K562 (cell line): ENCODE measurements around the gene RPTOR. TPM values are rescaled to one million over a fixed set of nuclear protein-coding genes. Genes with fewer than 3 reads are reported as not detected.

Source experiments
- ATAC-seq: fragments of 200-7000 bp; cut with Tn5 transposase; 3 replicates; pipeline ENCODE4 v1.9.1; 2020; ENCODE audit warnings: moderate library complexity
- BruUV-seq: library from RNA; stranded (reverse); fragments of 400-500 nt; replicated peaks from 2 replicates; lab custom pipeline; 2021; lab: Mats Ljungman, UMichigan
- CTCF ChIA-PET: fragments of 300-600 bp; formaldehyde crosslinking; extraction: SDS; loops from one replicate; lab custom pipeline; 2021; ENCODE audit warnings: low intra/inter-chr PET ratio; lab: Yijun Ruan, JAX
- POLR2A ChIA-PET: fragments of 300-600, 350-650 bp; sonication (Branson Sonifier 250); formaldehyde crosslinking; extraction: SDS; loops from one replicate; lab custom pipeline; 2021; ENCODE audit warnings: antibody characterized with exemption, inconsistent platforms; lab: Yijun Ruan, JAX
- DNase-seq, 4 experiments: peaks; one replicate each; pipeline versions ENCODE4 v3.0.0 to v3.0.0-alpha.2; 2011 to 2018; ENCODE audit warnings: low spot score in 3 of 4, mixed read lengths in 3 of 4; ENCODE audit errors: extremely low read depth in 1 of 4
- FAIRE-seq: peaks from 2 replicates; lab custom pipeline; 2011; peaks lifted over from hg19 to GRCh38; lab: Jason Lieb, UNC
- H2AFZ ChIP-seq: 2 replicates; pipeline ENCODE4 v1.6.0; 2011; ENCODE audit warnings: low read depth, low read length, control low read depth, inconsistent platforms
- H3K27ac ChIP-seq: fragments of 200-600 bp; 3 replicates; pipeline ENCODE4 v1.8.0; 2011; ENCODE audit warnings: low read depth, mild to moderate bottlenecking, control low read depth, inconsistent platforms, low read length, moderate library complexity, mixed read lengths; ENCODE audit errors: extremely low read depth
- H3K27me3 ChIP-seq, 2 experiments: fragments of 300-600 bp in 1 of 2; 2 replicates in 1 of 2; 3 replicates in 1 of 2; pipeline versions ENCODE4 v1.6.0 to v1.8.0; 2011; ENCODE audit warnings: inconsistent platforms in 2 of 2, low read length in 2 of 2, mild to moderate bottlenecking in 1 of 2, mixed read lengths in 1 of 2, moderate library complexity in 1 of 2; ENCODE audit not compliant: control insufficient read depth in 2 of 2, insufficient read depth in 2 of 2
- H3K36me3 ChIP-seq: fragments of 300-600 bp; 3 replicates; pipeline ENCODE4 v1.8.0; 2011; ENCODE audit warnings: mild to moderate bottlenecking, low read length, inconsistent platforms; ENCODE audit not compliant: control insufficient read depth, insufficient read depth
- H3K4me1 ChIP-seq, 2 experiments: fragments of 200-600 bp in 1 of 2; replicated peaks in 1 of 2; 2 replicates in 1 of 2; 3 replicates in 1 of 2; pipeline versions ENCODE4 v1.5.1 to v1.8.0; 2011; ENCODE audit warnings: inconsistent platforms in 2 of 2, low read length in 2 of 2, mild to moderate bottlenecking in 1 of 2, mixed read lengths in 1 of 2, moderate library complexity in 1 of 2; ENCODE audit not compliant: control insufficient read depth in 2 of 2, insufficient read depth in 2 of 2
- H3K4me2 ChIP-seq: 2 replicates; pipeline ENCODE4 v1.6.1; 2011; ENCODE audit warnings: low read length, control low read depth, inconsistent platforms, mixed read lengths; ENCODE audit not compliant: insufficient read depth
- H3K4me3 ChIP-seq: fragments of 200-600 bp; sonication (generic), shearing (Covaris generic); 2 replicates; pipeline ENCODE4 v1.5.1; 2016; ENCODE audit warnings: control low read depth, inconsistent platforms
- H3K79me2 ChIP-seq: fragments of 200-600 bp; 3 replicates; pipeline ENCODE4 v1.8.0; 2011; ENCODE audit warnings: low read length, inconsistent platforms; ENCODE audit not compliant: control insufficient read depth, insufficient read depth
- H3K9ac ChIP-seq, 2 experiments: 2 replicates each; pipeline versions ENCODE4 v1.6.0 to v1.6.1; 2011; ENCODE audit warnings: low read depth in 2 of 2, low read length in 2 of 2, control low read depth in 1 of 2, inconsistent platforms in 1 of 2, mild to moderate bottlenecking in 1 of 2, mixed read lengths in 1 of 2; ENCODE audit not compliant: insufficient read depth in 1 of 2
- H3K9me1 ChIP-seq: one replicate; pipeline ENCODE4 v1.6.0; 2011; ENCODE audit warnings: inconsistent platforms, mild to moderate bottlenecking, low read length, moderate library complexity; ENCODE audit not compliant: control insufficient read depth, insufficient read depth
- H3K9me3 ChIP-seq: replicated peaks from 2 replicates; pipeline ENCODE4 v1.5.1; 2011; ENCODE audit warnings: low read depth, low read length, inconsistent platforms; ENCODE audit not compliant: control insufficient read depth, insufficient read depth
- H4K20me1 ChIP-seq: replicated peaks from 2 replicates; pipeline ENCODE4 v1.6.1; 2011; ENCODE audit warnings: low read length, inconsistent platforms, mixed read lengths; ENCODE audit not compliant: control insufficient read depth, insufficient read depth
- ARID1B ChIP-seq: fragments of 450-650 bp; IDR thresholded peaks from 2 replicates; pipeline ENCODE4 v1.6.1; 2016; ENCODE audit warnings: antibody characterized with exemption, mild to moderate bottlenecking, inconsistent platforms
- ATF6 ChIP-seq: sonication (generic); formaldehyde crosslinking; IDR thresholded peaks from 2 replicates; pipeline ENCODE4 v1.4.0; 2020; ENCODE audit warnings: mild to moderate bottlenecking, missing genetic modification reagents
- BCL6 ChIP-seq: fragments of 250-450 bp; sonication (Bioruptor Pico); IDR thresholded peaks from 2 replicates; pipeline ENCODE4 v1.4.0; 2020
- CBFA2T2 ChIP-seq: fragments of 450-650 bp; conservative IDR thresholded peaks from 2 replicates; pipeline ENCODE4 v1.6.1; 2017; ENCODE audit warnings: mild to moderate bottlenecking
- CBFA2T3 ChIP-seq: fragments of 450-650 bp; IDR thresholded peaks from 2 replicates; pipeline ENCODE4 v1.6.1; 2017
- DACH1 ChIP-seq: fragments of 450-650 bp; IDR thresholded peaks from 2 replicates; pipeline ENCODE4 v1.6.1; 2018; ENCODE audit not compliant: partially characterized antibody
- DPF2 ChIP-seq: fragments of 450-650 bp; IDR thresholded peaks from 2 replicates; pipeline ENCODE4 v1.6.1; 2016
- FOXJ3 ChIP-seq: sonication (generic); formaldehyde crosslinking; IDR thresholded peaks from 2 replicates; pipeline ENCODE4 v1.4.0; 2020; ENCODE audit warnings: mild to moderate bottlenecking, missing genetic modification reagents
- FOXM1 ChIP-seq, 2 experiments: fragments of 450-650 bp in 1 of 2; sonication (generic) in 1 of 2; formaldehyde crosslinking in 1 of 2; IDR thresholded peaks; 2 replicates each; pipeline versions ENCODE4 v1.6.1 to v1.9.0; 2017 to 2022; ENCODE audit warnings: low read depth in 2 of 2, mild to moderate bottlenecking in 2 of 2, missing genetic modification reagents in 1 of 2, moderate library complexity in 1 of 2
- KDM1A ChIP-seq, 2 experiments: fragments of 450-650 bp; IDR thresholded peaks; 2 replicates each; pipeline ENCODE4 v1.6.1; 2016; ENCODE audit warnings: mild to moderate bottlenecking in 2 of 2
- MAFG ChIP-seq: fragments of 450-650 bp; conservative IDR thresholded peaks from 2 replicates; pipeline ENCODE4 v1.6.1; 2016; ENCODE audit warnings: missing genetic modification characterization, missing compliant biosample characterization
- NCOR1 ChIP-seq: fragments of 450-650 bp; IDR thresholded peaks from 2 replicates; pipeline ENCODE4 v1.6.1; 2016; ENCODE audit warnings: mild to moderate bottlenecking, moderate library complexity
- NFIC ChIP-seq: fragments of 450-650 bp; IDR thresholded peaks from 2 replicates; pipeline ENCODE4 v1.6.1; 2017; ENCODE audit warnings: mild to moderate bottlenecking, inconsistent platforms
- NFRKB ChIP-seq: fragments of 450-650 bp; IDR thresholded peaks from 2 replicates; pipeline ENCODE4 v1.6.1; 2016; ENCODE audit warnings: low read depth
- NR3C1 ChIP-seq: sonication (generic); formaldehyde crosslinking; IDR thresholded peaks from 2 replicates; pipeline ENCODE4 v1.8.1; 2022; ENCODE audit warnings: missing genetic modification reagents
- SMARCB1 ChIP-seq: IDR thresholded peaks from 2 replicates; pipeline ENCODE4 v1.6.1; 2011; ENCODE audit warnings: improper control_type of control experiment, low read depth; ENCODE audit not compliant: insufficient read length
- TAL1 ChIP-seq: fragments of 450-650 bp; IDR thresholded peaks from 2 replicates; pipeline ENCODE4 v1.6.1; 2016; ENCODE audit warnings: mild to moderate bottlenecking
- TCF3 ChIP-seq: sonication (generic); formaldehyde crosslinking; IDR thresholded peaks from 2 replicates; pipeline ENCODE4 v1.4.0; 2020; ENCODE audit warnings: mild to moderate bottlenecking, missing genetic modification reagents
- TCF7 ChIP-seq: sonication (generic); IDR thresholded peaks from 2 replicates; pipeline ENCODE4 v1.6.1; 2016; ENCODE audit warnings: antibody characterized with exemption, borderline replicate concordance
- TEAD1 ChIP-seq, 2 experiments: fragments of 450-650 bp in 1 of 2; sonication (generic) in 1 of 2; formaldehyde crosslinking; IDR thresholded peaks; 2 replicates each; pipeline versions ENCODE4 v1.4.0 to v1.8.0; 2020 to 2022; ENCODE audit warnings: mild to moderate bottlenecking in 2 of 2, missing genetic modification reagents in 1 of 2
- TEAD4 ChIP-seq, 2 experiments: sonication (generic) in 1 of 2; formaldehyde crosslinking in 1 of 2; IDR thresholded peaks; 2 replicates each; pipeline versions ENCODE4 v1.6.1 to v1.8.0; 2012 to 2022; ENCODE audit warnings: borderline replicate concordance in 1 of 2, inconsistent platforms in 1 of 2, low read length in 1 of 2, mild to moderate bottlenecking in 1 of 2, missing genetic modification reagents in 1 of 2
- TRIM24 ChIP-seq, 2 experiments: fragments of 450-650 bp; IDR thresholded peaks; 2 replicates each; pipeline ENCODE4 v1.6.1; 2016
- ZNF280B ChIP-seq: fragments of 250-450 bp; sonication (Bioruptor Pico); IDR thresholded peaks from 2 replicates; pipeline ENCODE4 v1.5.1; 2021; ENCODE audit warnings: mild to moderate bottlenecking
- ZNF384 ChIP-seq: IDR thresholded peaks from 2 replicates; pipeline ENCODE4 v1.6.1; 2012; ENCODE audit warnings: low read depth, low read length, improper control_type of control experiment
- WGBS: fragments of 100-300 bp; shearing (Covaris generic); methylation state at CpG from one replicate; pipeline ENCODE4 v1.1.6; 2016; ENCODE audit warnings: low coverage, mixed read lengths; ENCODE audit not compliant: insufficient coverage; ENCODE audit errors: missing lambda C conversion rate; 5-methylcytosine and 5-hydroxymethylcytosine counted together
- in situ Hi-C: fragments of 300-500 bp; cut with MboI; formaldehyde crosslinking; loops from 4 replicates; pipeline ENCODE4 v1.15.0; 2018; ENCODE audit warnings: inconsistent platforms, mixed read lengths
- intact Hi-C: fragments of 100-400 bp; cut with micrococcal nuclease; formaldehyde crosslinking; loops from 2 replicates; pipeline ENCODE4 v1.14.2; 2022
- polyA plus RNA-seq, 8 experiments: library from polyadenylated mRNA; depleted of rRNA in 4 of 8; stranded (reverse) in 5 of 8; unstranded in 3 of 8; fragments of >200 nt; fragmentation: Nextera tagmentation in 2 of 8; fragmentation: Illumina TruSeq in 1 of 8; extraction: Ambion mirVana in 2 of 8; extraction: Trizol in 1 of 8; gene quantifications; 2 replicates each; pipeline versions ENCODE4 v1.2.1 to v1.2.3, GENCODE V29; 2011 to 2014; ENCODE audit warnings: inconsistent platforms in 1 of 8, missing spikeins in 1 of 8
- total RNA-seq, 7 experiments: library from RNA; depleted of rRNA in 6 of 7; stranded (reverse); fragments of >200 nt in 6 of 7; fragmentation: Illumina TruSeq in 2 of 7; extraction: Trizol in 2 of 7; gene quantifications; 2 replicates each; pipeline versions ENCODE4 v1.2.1 to v1.2.3, GENCODE V29; 2011 to 2021; ENCODE audit warnings: low replicate concordance in 1 of 7

RPTOR gene
- total and polyA plus RNA-seq, 9 of the 15 experiments (the other 6 are each of a cell fraction or from before 2014, with no cell fraction given), result 0.24 to 54.1 (median 10.2) TPM

- H3K36me3 ChIP-seq, result peaks cover 18% of the 10 kb centered on the region; the same call in 2 of the 3 replicates
- in situ Hi-C loops (no loop called here), intact Hi-C loops (no loop called here)
- H3K27ac ChIP-seq, result no peak overlapping the region
- H3K4me2 ChIP-seq, result no peak overlapping the region
- FAIRE-seq, result no peak
- H3K9me1 ChIP-seq, result peaks cover 4% of the 10 kb centered on the region
- H2AFZ ChIP-seq, result no peak overlapping the region
- ATAC-seq, result no peak
- WGBS, result 0% methylated on average over 1 of the region's 1 CpG
- H3K4me1 ChIP-seq, result peaks cover 0 to 10% of the 10 kb centered on the region in 2 experiments; a peak in 1 of 5 replicates
- H3K9me3 ChIP-seq, result no peaks in the 10 kb centered on the region
- H4K20me1 ChIP-seq, result no peaks in the 10 kb centered on the region
- no peaks in the 10 kb centered on the region for H3K27me3 ChIP-seq
- no TSS peak for BruUV-seq
- ChIA-PET CTCF (no interaction called here), POLR2A (no interaction called here)
- DNase-seq, result peak in 1 of 4 experiments; percentile 14
- no peak overlapping the region for H3K9ac ChIP-seq
- H3K79me2 ChIP-seq, result no peaks in the 10 kb centered on the region
- H3K4me3 ChIP-seq, result no peak overlapping the region
- no peak for TF ChIP-seq NFRKB
- TF ChIP-seq CBFA2T2, result peak; percentile 85
- peak; percentile 42; the same call in 1 of the 2 replicates for TF ChIP-seq NFIC
- TF ChIP-seq ATF6 (CRISPR knock-in tag), result no peak
- TF ChIP-seq DPF2, result peak; percentile 45; the same call in 1 of the 2 replicates
- TF ChIP-seq SMARCB1, result no peak
- TF ChIP-seq TEAD1 (CRISPR knock-in tag; IDR thresholded peaks at IDR 0.05), result no peak
- no peak for TF ChIP-seq DACH1
- TF ChIP-seq NCOR1, result peak; percentile 66; the same call in 1 of the 2 replicates
- TF ChIP-seq ARID1B, result peak; percentile 78
- TF ChIP-seq TEAD4 (IDR thresholded peaks at IDR 0.05; ENCODE audit: low read length), result peak; percentile 72; the same call in 1 of the 2 replicates
- TF ChIP-seq TEAD4 (CRISPR knock-in tag; IDR thresholded peaks at IDR 0.05; ENCODE audit: borderline replicate concordance), result no peak
- TF ChIP-seq TAL1, result peak; percentile 82
- TF ChIP-seq TRIM24 (IDR thresholded peaks at IDR 0.05), result peak; percentile 54 to 64; a peak in 3 of 4 replicates
- TF ChIP-seq FOXJ3 (CRISPR knock-in tag), result no peak
- TF ChIP-seq TCF3 (CRISPR knock-in tag), result peak; percentile 68
- TF ChIP-seq FOXM1 (IDR thresholded peaks at IDR 0.05; ENCODE audit: low read depth), result peak; percentile 37; the same call in 1 of the 2 replicates
- TF ChIP-seq FOXM1 (CRISPR knock-in tag; IDR thresholded peaks at IDR 0.05; ENCODE audit: low read depth), result no peak
- TF ChIP-seq MAFG, result no peak
- TF ChIP-seq ZNF384, result peak; percentile 51; the same call in 1 of the 2 replicates
- no peak for TF ChIP-seq TCF7
- TF ChIP-seq NR3C1 (CRISPR knock-in tag), result no peak
- no peak for TF ChIP-seq BCL6 (CRISPR knock-in tag)
- peak in 1 of 2 experiments; percentile 39; a peak in 1 of 4 replicates for TF ChIP-seq KDM1A (IDR thresholded peaks at IDR 0.05)
- TF ChIP-seq ZNF280B, result no peak
- peak; percentile 89 for TF ChIP-seq CBFA2T3
These were observed 263.2 kb downstream of the RPTOR start for GRCh38 chr17:80807882-80808281.
